ENCODE data around the gene VAV2.

The VAV2 gene

DNA sequence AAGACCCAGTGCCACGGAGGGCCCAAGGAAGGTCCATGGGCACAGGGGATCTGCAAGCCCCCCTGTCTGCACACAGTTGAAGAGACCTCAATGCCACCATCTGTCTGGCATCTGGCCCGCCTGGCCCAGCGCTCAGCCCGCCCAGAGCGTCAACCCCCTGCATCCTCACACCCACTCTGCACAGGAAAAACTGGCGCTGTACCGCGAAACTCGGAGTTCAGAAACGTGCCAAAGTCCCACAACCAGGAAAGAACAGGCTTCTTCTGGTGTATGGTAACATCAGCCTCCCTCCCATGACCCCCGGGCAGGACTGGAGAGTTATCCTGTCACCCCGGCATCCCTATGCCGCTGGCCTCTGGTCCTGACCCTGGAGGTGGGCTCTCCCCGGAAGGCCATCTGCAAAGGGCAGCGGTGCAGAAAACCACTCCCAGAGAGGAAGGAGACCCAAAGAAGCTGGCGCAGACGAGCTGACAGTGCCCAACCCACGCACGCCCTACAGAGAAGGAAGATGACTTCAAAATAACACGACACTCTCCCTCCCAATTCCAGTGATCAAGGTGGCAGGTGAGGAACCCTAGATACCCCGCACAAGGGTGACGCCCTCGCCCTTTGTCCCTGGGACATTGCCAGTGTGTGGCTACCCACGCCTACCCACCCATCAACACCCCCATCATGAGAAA lies 18.9 kb downstream of the VAV2 start:
- peak in 4 of 10 donors; percentile 5 to 79 (median 58) for DNase-seq
- intact Hi-C loops (cut with DNase I) = no loop called here

DNA sequence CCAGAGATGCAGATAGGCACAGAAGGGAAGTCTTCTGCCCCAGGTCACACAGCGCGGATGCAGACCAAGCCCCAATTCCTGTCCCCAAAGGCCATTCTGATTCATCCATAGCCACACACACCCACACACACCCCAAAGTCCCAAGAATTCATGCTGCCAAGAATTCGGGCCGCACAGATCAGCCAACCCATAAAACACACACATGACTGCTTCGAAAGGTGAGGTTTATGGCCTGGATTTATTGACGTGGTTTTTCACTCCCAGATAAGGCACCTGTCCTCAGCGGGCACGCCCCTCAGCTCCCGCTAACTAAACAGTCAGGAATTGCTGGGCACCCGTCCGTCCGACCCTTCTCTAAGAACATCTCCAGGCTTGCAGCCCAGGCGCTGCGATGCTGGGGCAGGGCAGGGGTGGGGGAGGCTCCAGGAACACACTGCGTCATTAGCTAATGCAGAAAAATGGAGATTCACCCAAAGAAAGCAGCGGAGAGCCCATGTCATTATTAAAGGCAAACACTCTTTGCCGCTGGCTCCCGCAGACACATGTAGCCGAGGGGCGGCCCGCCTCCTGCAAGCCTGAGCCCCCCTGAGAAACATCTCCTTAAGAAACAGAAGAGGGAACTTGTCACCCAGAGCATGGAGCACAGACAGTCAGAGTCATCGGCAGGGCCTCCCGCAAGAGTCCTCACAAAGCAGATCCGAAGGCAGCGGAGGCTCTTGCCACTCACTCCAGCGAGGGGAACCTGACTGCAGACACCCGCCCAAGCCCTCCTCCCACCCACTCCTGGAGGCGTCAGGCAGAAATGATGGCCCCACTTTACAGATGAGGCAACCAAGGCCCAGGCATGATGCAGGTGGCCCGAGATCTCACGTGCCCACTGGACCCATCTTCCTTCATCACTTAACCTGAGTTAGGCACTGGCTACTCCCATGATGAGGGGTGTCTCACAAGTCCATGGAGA lies 19.9 kb downstream of the VAV2 start:
- intact Hi-C loops (cut with DNase I) = no loop called here
- DNase-seq = peak in 5 of 10 donors; percentile 8 to 84 (median 42)

DNA sequence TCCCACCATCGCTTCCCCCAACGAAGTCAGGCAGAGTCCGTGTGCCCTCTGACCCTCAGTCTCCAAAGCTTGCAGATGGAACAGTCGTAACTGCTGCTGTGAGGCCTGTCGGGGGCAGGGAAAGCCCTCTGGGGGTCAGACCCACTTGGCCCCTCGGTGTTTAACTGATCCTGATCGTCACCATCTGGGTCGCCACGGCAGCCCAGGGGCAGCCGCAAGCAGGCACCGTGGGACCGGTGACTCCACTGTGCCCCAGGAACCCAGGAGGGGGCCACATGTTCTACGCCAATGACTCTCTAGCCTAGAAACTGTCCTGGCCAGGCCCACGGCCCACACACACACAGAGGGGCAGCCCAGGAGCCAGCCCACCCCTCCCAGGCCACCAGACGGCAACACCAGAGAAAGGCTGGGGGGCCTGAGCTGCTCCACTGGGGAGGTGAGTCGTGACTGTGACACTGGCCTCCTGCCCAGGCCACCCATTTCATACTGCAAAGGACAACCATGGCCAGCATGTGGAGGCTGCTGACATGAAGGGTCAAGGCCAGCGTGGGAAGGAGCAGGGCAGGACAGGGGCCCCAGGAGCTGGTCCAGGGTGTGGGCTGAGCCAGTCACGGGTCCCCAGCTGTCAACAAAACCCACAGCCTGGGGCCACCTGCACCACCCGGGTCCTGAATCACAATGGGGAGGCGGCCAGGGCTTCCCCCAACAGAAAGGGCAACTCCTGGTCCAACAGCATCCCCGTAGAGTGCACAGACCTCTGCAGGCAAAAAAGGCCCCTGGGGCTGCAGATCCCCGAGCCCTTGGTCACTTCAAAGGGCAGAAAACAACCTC lies 20.8 kb downstream of the VAV2 start:
- intact Hi-C loops (cut with DNase I) = no loop called here
- peak in 5 of 10 donors; percentile 5 to 76 (median 55) for DNase-seq

DNA sequence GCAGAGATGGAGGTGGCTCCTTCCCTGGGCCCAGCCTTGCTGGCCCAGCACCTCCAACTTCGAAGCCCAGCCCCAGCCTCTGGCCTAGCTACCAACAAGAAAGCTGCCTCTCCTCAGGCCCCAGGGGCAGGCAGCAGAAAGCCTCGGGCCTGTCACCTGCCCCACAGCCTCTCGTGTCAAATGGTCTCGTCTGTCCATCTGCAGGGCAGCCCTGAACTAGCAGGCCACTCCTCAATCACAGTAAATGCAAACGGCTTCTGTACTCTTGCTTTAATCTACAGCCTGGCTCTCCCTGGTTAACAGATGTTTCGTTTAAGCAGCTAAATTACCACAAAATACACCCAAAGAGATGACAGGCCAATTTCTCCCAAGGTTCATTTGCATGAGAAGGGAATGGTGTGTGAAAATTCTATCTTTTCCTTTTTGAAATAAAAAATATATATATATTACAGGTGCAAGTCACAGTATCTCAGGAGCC lies 21.5 kb downstream of the VAV2 start:
- intact Hi-C loops (cut with DNase I) = no loop called here

DNA sequence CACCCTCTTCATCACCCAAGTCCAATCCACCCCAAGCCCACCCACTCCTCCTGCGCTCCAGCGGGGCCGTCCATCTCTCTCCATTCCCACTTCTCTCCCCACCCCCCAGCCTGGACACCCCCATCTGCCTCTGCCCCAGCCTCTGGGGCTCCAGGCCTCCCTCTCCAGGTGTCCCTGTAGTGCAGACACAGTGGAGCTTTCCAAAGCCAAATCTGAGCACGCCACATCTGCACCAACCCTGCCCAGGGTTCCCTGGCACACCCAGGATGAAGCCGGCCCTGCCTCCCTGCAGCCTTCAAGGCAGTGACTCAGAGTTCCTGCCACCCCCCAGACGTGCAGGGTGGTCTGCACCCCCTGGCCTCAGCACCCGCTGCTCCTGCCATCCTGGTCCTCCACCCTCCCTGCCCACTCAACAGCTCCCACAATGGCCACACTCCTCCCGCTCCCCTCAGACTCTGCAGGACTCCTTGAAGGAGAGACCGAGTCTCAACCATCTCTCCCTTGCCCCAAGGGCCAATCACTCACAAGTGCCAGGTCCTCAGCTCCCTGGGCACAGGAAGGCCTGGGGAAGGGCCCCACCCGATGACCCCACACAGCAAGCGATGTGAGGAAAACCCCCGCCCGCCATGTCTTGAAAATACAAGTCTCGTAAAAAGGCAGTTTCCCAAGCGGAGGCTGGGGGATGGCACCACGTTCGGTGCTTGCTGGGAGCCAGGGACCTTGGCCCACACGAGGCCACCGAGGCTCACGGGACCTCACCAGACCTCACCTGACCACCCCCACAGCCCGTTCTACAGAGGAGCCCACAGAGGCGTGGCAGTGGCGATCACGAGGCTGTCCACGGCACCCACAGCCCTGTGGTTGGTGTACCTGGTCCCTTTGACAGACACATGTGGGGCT lies 22.2 kb downstream of the VAV2 start:
- peak in 4 of 10 donors; percentile 17 to 76 (median 67) for DNase-seq
- intact Hi-C loops (cut with DNase I) = no loop called here

More for the DNA sequence above, 21.5 kb downstream of the VAV2 start:
- DNase-seq = peak in 1 of 10 donors; percentile 67

DNA sequence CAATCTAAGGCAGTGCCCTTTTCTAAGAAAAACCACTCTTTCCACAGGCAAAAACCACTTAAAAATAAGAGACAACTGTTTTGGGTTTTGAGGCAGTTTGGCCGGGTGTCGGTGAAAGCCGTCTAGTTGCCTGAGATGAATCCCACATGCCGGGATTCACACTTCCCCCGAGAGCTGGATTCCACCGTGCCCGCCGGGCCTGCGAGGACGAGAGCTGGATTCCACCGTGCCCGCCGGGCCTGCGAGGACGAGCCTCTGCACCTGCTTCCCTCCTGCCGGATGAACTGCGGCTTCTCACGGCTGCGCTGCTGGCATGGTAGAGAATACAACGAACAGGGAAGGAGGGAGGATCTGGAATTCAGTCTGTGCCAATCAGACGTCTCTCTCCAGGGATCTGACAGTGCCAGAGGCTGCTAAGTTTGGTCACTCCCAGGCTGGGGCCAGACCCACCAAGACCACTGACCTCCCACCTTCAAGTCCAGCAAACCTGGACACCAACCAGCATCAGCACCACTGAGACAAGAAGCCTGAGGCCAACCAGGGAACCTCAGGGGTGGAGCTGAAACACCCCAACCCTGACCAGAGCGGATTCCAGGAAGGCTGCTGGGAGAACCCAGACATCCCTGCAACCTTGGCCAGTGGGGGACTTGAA lies 23.0 kb downstream of the VAV2 start:
- peak in 5 of 10 donors; percentile 40 to 90 (median 80) for DNase-seq
- intact Hi-C loops (cut with DNase I) = no loop called here

DNA sequence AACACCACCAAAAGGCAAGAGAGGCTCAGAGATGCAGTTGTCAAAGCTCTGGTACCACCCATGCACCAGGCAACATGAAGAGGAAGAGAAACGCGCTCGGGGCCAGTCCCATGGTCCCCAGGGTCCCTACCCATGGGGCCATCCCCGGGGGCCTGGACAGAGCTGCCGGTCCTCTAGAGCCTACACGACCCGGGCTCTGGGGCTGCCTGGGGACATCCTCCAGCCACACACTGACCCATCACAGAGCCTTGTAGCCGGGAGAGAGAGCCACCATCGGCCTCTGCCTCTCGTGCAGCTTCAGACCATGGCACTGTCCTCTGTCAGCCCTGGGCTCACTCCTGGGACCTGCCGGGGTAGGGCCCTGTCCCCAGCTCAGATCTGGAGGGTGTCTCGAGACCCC lies 23.7 kb downstream of the VAV2 start:
- DNase-seq = peak in 4 of 10 donors; percentile 14 to 64 (median 46)

DNA sequence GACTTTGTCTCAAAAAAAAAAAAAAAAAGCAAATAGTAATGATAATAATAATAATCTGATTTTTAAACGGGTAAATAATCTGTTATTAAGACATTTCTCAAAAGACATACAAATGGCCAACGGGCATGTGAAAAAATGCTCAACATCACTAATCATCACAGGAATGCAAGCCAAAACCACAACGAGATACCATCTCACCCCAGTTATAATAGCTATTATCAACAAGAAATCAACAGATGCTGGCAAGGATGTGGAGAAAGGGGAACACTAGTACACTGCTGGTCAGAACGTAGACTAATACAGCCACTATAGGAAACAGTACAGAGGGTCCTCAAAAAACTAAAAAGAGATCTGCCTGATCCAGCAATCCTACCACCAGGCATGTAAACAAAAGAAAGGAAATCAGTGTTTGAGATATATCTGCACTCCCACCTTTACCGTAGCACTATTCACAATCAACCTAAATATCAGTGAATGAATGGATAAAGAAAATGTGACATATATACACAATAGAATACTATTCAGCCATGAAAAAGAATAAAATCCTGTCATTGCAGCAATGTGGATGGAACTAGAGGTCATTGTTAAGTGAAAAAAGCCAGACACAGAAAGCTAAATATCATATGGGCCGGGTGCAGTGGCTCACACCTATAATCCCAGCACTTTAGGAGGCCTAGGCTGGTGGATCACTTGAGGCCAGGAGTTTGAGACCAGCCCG lies 24.9 kb downstream of the VAV2 start:
- intact Hi-C loops (cut with DNase I) = no loop called here
- peak in 1 of 10 donors; percentile 18 for DNase-seq

More for the DNA sequence above, 23.7 kb downstream of the VAV2 start:
- intact Hi-C loops (cut with DNase I) = no loop called here

DNA sequence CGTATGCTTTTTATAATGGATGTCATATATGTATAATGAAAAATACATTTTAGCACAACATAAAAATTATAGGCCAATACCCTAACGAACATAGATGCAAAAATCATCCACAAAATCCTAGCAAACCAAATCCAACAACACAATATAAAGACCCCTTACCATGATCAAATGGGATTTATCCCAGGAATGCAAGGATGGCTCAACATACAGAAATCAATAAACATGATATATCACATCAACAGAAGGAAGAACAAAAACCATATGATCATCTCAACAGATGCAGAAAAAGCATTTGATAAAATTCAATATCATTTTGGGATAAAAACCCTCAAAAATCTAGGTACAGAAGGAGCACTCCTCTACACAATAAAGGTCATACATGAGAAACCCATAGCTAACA lies 27.7 kb downstream of the VAV2 start:
- no peak for DNase-seq
- intact Hi-C loops (cut with DNase I) = no loop called here

DNA sequence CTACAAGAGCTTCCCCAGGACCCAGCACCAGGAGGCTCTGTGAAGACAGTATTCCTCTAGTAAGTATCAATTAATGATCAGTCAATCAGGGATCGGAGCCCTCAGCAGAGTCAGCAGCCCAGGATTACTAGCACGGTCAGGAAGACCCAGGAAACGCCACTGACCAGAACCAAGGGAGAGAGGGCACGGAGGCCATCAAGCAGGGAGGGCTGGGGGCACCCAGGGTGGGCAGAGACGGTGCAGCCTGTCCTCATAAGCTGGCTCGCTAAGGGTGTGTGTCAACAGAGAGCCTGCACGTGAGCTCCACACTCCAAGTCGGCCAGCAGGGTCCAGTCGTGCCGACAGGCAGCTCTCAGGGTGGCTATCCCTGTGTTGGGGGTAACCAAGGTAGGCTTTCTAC lies 29.0 kb downstream of the VAV2 start:
- DNase-seq = peak in 4 of 10 donors; percentile 3 to 65 (median 49)
- intact Hi-C loops (cut with DNase I) = no loop called here

DNA sequence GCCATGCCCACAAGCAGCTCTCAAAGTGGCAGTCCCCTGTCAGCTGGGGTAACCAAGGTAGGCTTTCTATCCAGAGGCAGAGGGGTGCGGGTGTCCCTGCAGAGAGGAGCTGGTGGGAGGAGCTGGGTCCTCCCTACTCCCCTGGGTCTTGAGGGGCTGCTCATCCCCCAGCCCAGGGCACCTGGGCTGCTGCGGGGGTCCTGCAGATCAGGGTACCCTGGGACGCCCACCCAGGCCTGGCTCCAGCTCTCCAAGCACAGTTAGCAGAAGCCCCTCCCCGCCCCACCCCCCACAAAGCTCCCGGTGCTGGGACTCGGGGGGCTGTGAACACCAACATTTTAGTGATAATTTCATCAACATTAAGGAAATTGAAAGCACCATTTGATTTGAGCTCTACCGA lies 29.8 kb downstream of the VAV2 start:
- intact Hi-C loops (cut with DNase I) = no loop called here
- DNase-seq = peak in 4 of 10 donors; percentile 15 to 74 (median 34)

DNA sequence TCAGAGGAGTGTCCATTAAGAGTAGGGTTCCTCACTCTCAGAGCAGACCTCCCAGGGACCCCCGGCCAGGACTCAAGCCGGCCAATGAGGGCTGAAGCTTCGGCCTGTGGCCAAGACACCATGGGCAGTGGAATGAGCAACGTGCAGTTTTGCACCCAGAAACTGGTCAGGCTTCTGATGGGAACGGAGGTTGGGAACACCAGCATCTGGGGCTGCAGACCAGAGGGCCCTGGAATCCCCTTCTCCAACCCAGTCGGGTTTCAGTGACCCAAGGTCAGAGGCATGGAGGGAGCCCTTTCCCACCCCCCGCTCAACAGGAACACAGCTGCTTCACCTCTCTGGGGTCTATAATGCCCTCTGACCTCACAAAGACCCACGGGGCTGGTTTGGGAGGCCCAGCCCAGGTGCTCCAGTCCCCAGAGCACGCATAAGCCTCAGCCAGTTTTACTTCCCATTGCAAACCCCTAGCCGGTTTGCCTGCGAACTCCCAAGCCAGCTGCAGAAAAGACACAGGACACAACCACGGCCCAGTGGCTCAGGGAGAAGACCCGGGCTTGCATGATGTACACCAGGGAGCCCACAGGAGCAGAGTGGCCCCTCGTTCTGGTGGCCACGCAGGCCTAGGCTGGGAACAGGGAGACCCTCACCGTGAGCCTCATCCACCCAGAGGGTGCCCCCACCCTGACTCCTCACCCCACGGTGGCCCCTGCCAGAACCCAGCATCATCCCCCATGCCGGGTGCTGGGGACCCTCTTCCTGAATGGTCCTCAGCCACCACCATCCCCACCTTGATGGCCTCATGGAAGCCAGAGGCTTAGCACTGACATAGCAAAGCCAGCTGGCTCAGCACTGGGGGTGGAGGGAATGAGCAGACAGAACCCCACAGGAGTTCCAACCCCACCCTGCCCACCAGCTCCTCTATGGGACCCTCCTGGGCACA lies 30.6 kb downstream of the VAV2 start:
- peak in 5 of 10 donors; percentile 1 to 63 (median 55) for DNase-seq
- intact Hi-C loops (cut with DNase I) = no loop called here

DNA sequence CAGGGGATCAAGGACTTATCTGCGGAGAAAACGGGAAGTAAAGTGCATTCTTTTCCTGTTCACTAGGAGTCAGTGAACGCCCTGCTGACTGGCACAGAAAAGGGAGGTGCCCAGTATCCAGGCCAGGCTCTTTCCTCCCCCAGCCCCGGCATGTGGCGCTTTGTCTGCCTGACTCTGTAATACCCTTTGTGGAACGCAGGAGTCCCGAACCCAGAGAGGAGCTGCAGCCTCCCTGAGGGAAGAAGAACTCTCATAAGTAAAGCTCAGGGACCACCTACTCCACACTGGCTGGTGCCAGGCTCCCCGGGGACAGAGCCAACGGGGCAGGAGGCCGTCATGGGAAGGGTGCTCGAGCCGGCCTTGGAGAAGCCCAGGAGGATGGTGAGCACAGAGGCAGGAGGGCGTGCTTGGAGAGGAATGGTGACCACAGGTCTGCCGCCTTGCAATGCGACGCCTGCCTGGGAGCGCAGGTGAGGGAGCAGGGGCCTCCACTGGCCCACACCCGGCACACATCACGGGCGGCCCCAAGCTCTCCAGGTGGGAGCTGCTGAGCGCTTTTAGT lies 31.5 kb downstream of the VAV2 start:
- peak in 5 of 10 donors; percentile 1 to 74 (median 56) for DNase-seq
- intact Hi-C loops (cut with DNase I) = no loop called here

DNA sequence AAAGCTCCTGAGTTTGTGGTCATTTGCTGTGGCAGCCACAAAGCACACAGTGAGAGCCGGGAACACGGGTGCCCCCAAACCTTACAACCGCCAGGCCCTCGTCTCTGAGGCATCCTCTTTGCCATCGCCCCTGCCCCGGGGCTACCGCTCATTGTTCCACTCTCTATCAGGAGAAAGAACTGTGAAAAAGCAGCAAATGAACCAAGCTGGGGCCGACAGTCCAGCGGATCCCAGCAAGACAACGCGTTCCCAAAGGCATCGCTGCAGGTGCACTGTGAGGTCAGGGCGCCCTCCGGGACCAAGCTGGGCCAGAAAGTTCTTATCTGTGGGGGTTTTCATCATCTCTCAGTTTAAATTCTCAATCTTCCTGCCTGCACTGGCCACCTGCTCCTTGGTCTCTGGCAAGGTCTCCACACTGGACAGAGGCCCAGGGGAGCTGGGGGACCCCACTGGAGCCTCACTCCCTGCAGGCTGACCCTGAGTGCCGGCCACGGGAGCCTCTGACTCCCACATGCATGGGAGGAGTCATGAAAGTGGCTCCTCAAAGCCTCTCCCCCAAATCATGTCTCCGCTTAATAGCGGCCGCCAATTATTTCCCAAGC lies 32.1 kb downstream of the VAV2 start:
- peak in 5 of 10 donors; percentile 2 to 76 (median 39) for DNase-seq
- intact Hi-C loops (cut with DNase I) = no loop called here

DNA sequence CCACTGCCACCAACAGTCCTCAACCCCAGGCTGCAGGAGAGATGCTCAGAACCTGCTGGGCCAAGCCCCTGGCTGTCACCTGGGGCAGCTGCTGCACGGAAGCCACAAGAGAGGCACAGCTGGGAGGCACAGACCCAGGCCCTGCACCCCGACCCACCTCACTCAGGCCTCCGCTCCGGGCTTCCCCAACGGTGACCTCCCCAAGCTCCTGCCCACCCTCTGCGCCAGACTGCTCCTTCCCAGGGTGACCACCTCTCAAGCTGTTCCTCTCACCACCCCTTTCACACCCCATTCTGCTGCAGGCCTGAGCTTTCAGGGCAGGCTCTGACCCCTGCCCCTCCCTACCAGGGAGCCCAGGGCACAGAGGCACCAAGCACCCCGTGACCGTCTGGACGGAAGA lies 33.0 kb downstream of the VAV2 start:
- peak in 4 of 10 donors; percentile 8 to 77 (median 58) for DNase-seq
- intact Hi-C loops (cut with DNase I) = no loop called here

DNA sequence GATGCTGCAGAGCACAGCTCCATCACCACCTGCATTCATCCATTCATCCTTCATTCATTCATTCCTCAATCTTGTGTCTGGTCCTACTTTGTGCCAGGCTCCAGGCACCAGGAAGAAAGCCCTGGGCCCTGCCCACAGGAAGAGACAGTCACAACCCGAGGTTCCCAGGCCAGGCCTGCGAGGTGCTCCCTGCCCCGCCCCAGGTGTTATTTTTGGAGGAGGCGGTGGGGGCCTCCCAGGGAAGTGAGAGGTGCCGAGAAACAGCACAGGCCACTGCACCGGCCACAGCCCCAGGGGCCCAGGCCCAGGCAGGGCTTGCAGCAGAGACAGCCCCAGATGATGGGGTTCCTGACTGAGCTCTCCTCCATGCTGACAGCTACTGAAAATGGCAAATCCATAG lies 33.4 kb downstream of the VAV2 start:
- intact Hi-C loops (cut with DNase I) = no loop called here

More for the DNA sequence above, 33.4 kb downstream of the VAV2 start:
- peak in 3 of 10 donors; percentile 46 to 83 (median 64) for DNase-seq
